Measurements from ENCODE around the gene YY1.
"Not testable (repeated sequence)": the region's sequence is repeated elsewhere in the genome, so short reads cannot be mapped to it uniquely, and the experiment has no call there.

YY1 gene

GRCh38 chr14:100213956-100214769 is 24.8 kb upstream of the YY1 start:
- no peak for FAIRE-seq

GRCh38 chr14:100214770-100215083 is 24.2 kb upstream of the YY1 start:
- no peak for FAIRE-seq

GRCh38 chr14:100215330-100215885 is 23.5 kb upstream of the YY1 start:
- FAIRE-seq, result no peak

GRCh38 chr14:100219126-100219785 is 19.7 kb upstream of the YY1 start:
- FAIRE-seq, result no peak

- FAIRE-seq, result no peak
Observed at GRCh38 chr14:100221533-100222223, 17.3 kb upstream of the YY1 start.

GRCh38 chr14:100222224-100223093 is 16.5 kb upstream of the YY1 start:
- FAIRE-seq, result no peak

- FAIRE-seq, result no peak
Observed at GRCh38 chr14:100223332-100224201, 15.4 kb upstream of the YY1 start.

- no peak for FAIRE-seq
Observed at GRCh38 chr14:100224229-100224866, 14.6 kb upstream of the YY1 start.

GRCh38 chr14:100225169-100225568 is 13.8 kb upstream of the YY1 start:
- FAIRE-seq, result no peak

- FAIRE-seq, result no peak
Observed at GRCh38 chr14:100230361-100230760, 8.6 kb upstream of the YY1 start.

GRCh38 chr14:100234511-100234910 is 4.4 kb upstream of the YY1 start:
- no peak for FAIRE-seq

- FAIRE-seq, result not testable (repeated sequence)
Observed at GRCh38 chr14:100236271-100236818, 2.6 kb upstream of the YY1 start.

GRCh38 chr14:100236881-100237280 is 2.1 kb upstream of the YY1 start:
- FAIRE-seq, result no peak

- no peak for FAIRE-seq
Observed at GRCh38 chr14:100237735-100238418, 1.1 kb upstream of the YY1 start.

- FAIRE-seq, result no peak
Observed at GRCh38 chr14:100239211-100239839, 381 bp downstream of the YY1 start.

- no peak for FAIRE-seq
Observed at GRCh38 chr14:100239840-100240667, 1.1 kb downstream of the YY1 start.

- no peak for FAIRE-seq
Observed at GRCh38 chr14:100240668-100241032, 1.7 kb downstream of the YY1 start.

- FAIRE-seq, result no peak
Observed at GRCh38 chr14:100241279-100241678, 2.3 kb downstream of the YY1 start.

- FAIRE-seq, result no peak
Observed at GRCh38 chr14:100243020-100243419, 4.1 kb downstream of the YY1 start.
